Tongue (tissue), 2 donors: ENCODE results near the gene PPT1. TPM values are rescaled to one million over a fixed set of nuclear protein-coding genes. Genes with fewer than 3 reads are reported as not detected.
A peak's percentile ranks its signal among the peaks of the same experiment; 100 is the strongest.
"Not testable (repeated sequence)": the region's sequence is repeated elsewhere in the genome, so short reads cannot be mapped to it uniquely, and the experiment has no call there.

Experiments used
- DNase-seq: peaks from one replicate; pipeline ENCODE4 v3.0.0-alpha.2; 2015
- total RNA-seq: library from RNA; depleted of rRNA; stranded (reverse); fragments of >200 nt; gene quantifications from one replicate; pipeline ENCODE4 v1.2.3, GENCODE V29; 2014

The PPT1 gene
- total RNA-seq, 1 donor from 2014 or later, result 42.7 TPM

GRCh38 chr1:40057310-40058030 lies 39.6 kb downstream of the PPT1 start:
- no peak for DNase-seq

GRCh38 chr1:40056519-40057309 lies 40.3 kb downstream of the PPT1 start:
- DNase-seq, result no peak

- DNase-seq, result no peak
These were observed 43.7 kb downstream of the PPT1 start for GRCh38 chr1:40053138-40053887.

- DNase-seq, result no peak
These were observed 46.2 kb downstream of the PPT1 start for GRCh38 chr1:40050863-40051262.

- DNase-seq, result no peak
These were observed 47.3 kb downstream of the PPT1 start for GRCh38 chr1:40049725-40050124.

- DNase-seq, result no peak
These were observed 49.3 kb downstream of the PPT1 start for GRCh38 chr1:40047769-40048168.

GRCh38 chr1:40047276-40047675 lies 49.8 kb downstream of the PPT1 start:
- DNase-seq, result no peak

GRCh38 chr1:40045766-40046165 lies 51.3 kb downstream of the PPT1 start:
- no peak for DNase-seq

- no peak for DNase-seq
These were observed 51.9 kb downstream of the PPT1 start for GRCh38 chr1:40045182-40045581.

GRCh38 chr1:40044110-40044509 lies 52.9 kb downstream of the PPT1 start:
- DNase-seq, result no peak

GRCh38 chr1:40042341-40042740 lies 54.7 kb downstream of the PPT1 start:
- DNase-seq, result no peak

GRCh38 chr1:40041466-40041838 lies 55.6 kb downstream of the PPT1 start:
- DNase-seq, result peak; percentile 8

- DNase-seq, result peak; percentile 100
These were observed 56.3 kb downstream of the PPT1 start, which contains the start of gene CAP1 for GRCh38 chr1:40040511-40041465. CAP1 (plus strand) TSS chr1:40040729; CDS start chr1:40059347, 18,618 bp downstream.

- peak; percentile 91 for DNase-seq
These were observed 57.1 kb downstream of the PPT1 start for GRCh38 chr1:40039757-40040510.

- peak; percentile 76 for DNase-seq
These were observed 57.8 kb downstream of the PPT1 start for GRCh38 chr1:40039245-40039756.

GRCh38 chr1:40038697-40039096 lies 58.4 kb downstream of the PPT1 start:
- DNase-seq, result no peak

- not testable (repeated sequence) for DNase-seq
These were observed 59.8 kb downstream of the PPT1 start for GRCh38 chr1:40037254-40037653.

GRCh38 chr1:40036574-40036973 lies 60.5 kb downstream of the PPT1 start:
- peak; percentile 85 for DNase-seq

GRCh38 chr1:40034869-40035268 lies 62.2 kb downstream of the PPT1 start:
- DNase-seq, result no peak

GRCh38 chr1:40032240-40032891 lies 64.7 kb downstream of the PPT1 start:
- DNase-seq, result peak; percentile 69
